Stomach smooth muscle (tissue), 2 donors: ENCODE data around the gene PDE6D.
"Not testable (repeated sequence)": the region's sequence is repeated elsewhere in the genome, so short reads cannot be mapped to it uniquely, and the experiment has no call there.

Experiments used
- H3K27ac ChIP-seq: one replicate; pipeline ENCODE4 v1.7.0; 2013; ENCODE audit warnings: mild to moderate bottlenecking, low read length, inconsistent platforms
- H3K27me3 ChIP-seq, 2 donors: one replicate each; pipeline ENCODE4 v1.7.0; 2013; ENCODE audit warnings: low read length in 2 of 2; ENCODE audit not compliant: insufficient read depth in 2 of 2, control insufficient read depth in 1 of 2
- H3K36me3 ChIP-seq, 2 donors: one replicate each; pipeline ENCODE4 v1.7.0; 2013; ENCODE audit warnings: low read length in 2 of 2; ENCODE audit not compliant: control insufficient read depth in 2 of 2, insufficient read depth in 2 of 2
- H3K4me1 ChIP-seq: one replicate; pipeline ENCODE4 v1.7.0; 2013; ENCODE audit warnings: low read length; ENCODE audit not compliant: control insufficient read depth, insufficient read depth
- H3K4me3 ChIP-seq, 2 donors: one replicate each; pipeline ENCODE4 v1.7.0; 2013; ENCODE audit warnings: low read length in 2 of 2
- H3K9ac ChIP-seq, 2 donors: one replicate each; pipeline ENCODE4 v1.7.0; 2013; ENCODE audit warnings: low read length in 2 of 2, mild to moderate bottlenecking in 1 of 2
- H3K9me3 ChIP-seq, 2 donors: one replicate each; pipeline ENCODE4 v1.7.0; 2013; ENCODE audit warnings: low read length in 2 of 2; ENCODE audit not compliant: control insufficient read depth in 2 of 2
- donor health status: healthy.
- donor health status: Pancreatic carcinoma.

PDE6D gene

GRCh38 chr2:231769170-231770136, 11.6 kb downstream of the PDE6D start:
- Histone ChIP-seq H3K36me3 (no peaks in the 10 kb centered on the region), H3K27me3 (no peaks in the 10 kb centered on the region), H3K9ac (no peak overlapping the region), H3K27ac (no peak overlapping the region), H3K9me3 (no peaks in the 10 kb centered on the region), H3K4me1 (no peaks in the 10 kb centered on the region), H3K4me3 (no peak overlapping the region)

GRCh38 chr2:231765496-231765929, 15.6 kb downstream of the PDE6D start:
- no peak overlapping the region for H3K27ac ChIP-seq
- H3K9ac ChIP-seq, result no peak overlapping the region
- no peak overlapping the region for H3K4me3 ChIP-seq
- H3K27me3 ChIP-seq, result no peaks in the 10 kb centered on the region
- H3K36me3 ChIP-seq, result no peaks in the 10 kb centered on the region
- peaks cover 2% of the 10 kb centered on the region for H3K4me1 ChIP-seq
- H3K9me3 ChIP-seq, result no peaks in the 10 kb centered on the region

- Histone ChIP-seq H3K4me1 (peaks cover 2% of the 10 kb centered on the region), H3K9ac (no peak overlapping the region), H3K36me3 (no peaks in the 10 kb centered on the region), H3K9me3 (no peaks in the 10 kb centered on the region), H3K27ac (no peak overlapping the region), H3K27me3 (no peaks in the 10 kb centered on the region), H3K4me3 (no peak overlapping the region)
Measured at GRCh38 chr2:231764760-231765159, 16.3 kb downstream of the PDE6D start.

DNA sequence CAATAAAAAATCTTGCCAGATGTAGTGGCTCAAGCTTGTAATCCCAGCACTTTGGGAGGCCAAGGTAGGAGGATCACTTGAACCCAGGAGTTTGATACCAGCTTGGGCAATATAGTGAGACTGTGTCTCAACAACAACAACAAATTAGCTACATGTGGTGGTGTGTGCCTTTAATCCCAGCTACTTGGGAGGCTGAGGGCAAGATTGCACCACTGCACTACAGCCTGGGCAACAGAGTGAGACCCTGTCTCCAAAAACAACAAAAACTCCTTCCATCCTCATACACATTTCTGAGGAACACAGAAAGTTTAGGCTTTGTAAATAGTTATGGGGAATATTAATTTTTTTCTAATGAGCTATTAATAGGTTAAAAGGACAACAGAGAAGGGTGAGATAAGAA, 17.0 kb downstream of the PDE6D start:
- no peak overlapping the region for H3K4me3 ChIP-seq
- no peaks in the 10 kb centered on the region for H3K27me3 ChIP-seq
- peaks cover 2% of the 10 kb centered on the region for H3K4me1 ChIP-seq
- H3K27ac ChIP-seq, result no peak overlapping the region
- H3K9ac ChIP-seq, result no peak overlapping the region
- no peaks in the 10 kb centered on the region for H3K9me3 ChIP-seq
- no peaks in the 10 kb centered on the region for H3K36me3 ChIP-seq

DNA sequence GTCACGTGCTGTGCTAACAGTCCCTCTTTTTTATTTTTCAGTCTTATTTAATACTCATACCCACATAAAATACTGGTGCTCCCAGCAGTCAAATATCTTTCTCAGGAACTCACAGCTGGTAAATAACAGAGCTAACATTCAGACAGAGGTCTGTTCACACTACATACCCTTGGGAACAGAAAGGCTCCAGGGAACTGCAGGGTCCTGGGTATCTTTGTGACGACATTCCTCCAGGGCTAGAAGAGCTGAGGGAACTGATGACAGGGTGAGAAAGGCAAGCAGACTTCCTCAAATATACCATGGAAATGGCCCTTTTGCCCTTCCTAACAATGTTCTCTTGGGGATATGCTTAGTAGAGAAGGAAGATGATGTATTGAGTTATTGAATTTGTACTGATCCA, 19.3 kb downstream of the PDE6D start:
- Histone ChIP-seq H3K27ac (no peak overlapping the region), H3K27me3 (no peaks in the 10 kb centered on the region), H3K4me1 (peaks cover 2% of the 10 kb centered on the region), H3K36me3 (no peaks in the 10 kb centered on the region), H3K4me3 (no peak overlapping the region), H3K9ac (no peak overlapping the region), H3K9me3 (no peaks in the 10 kb centered on the region)

GRCh38 chr2:231752061-231752460, 29.0 kb downstream of the PDE6D start:
- H3K9ac ChIP-seq, result no peak overlapping the region
- no peaks in the 10 kb centered on the region for H3K9me3 ChIP-seq
- no peaks in the 10 kb centered on the region for H3K36me3 ChIP-seq
- no peak overlapping the region for H3K4me3 ChIP-seq
- H3K27ac ChIP-seq, result no peak overlapping the region
- H3K27me3 ChIP-seq, result no peaks in the 10 kb centered on the region
- no peaks in the 10 kb centered on the region for H3K4me1 ChIP-seq

GRCh38 chr2:231751042-231751815, 29.9 kb downstream of the PDE6D start:
- H3K27me3 ChIP-seq, result no peaks in the 10 kb centered on the region
- H3K9me3 ChIP-seq, result no peaks in the 10 kb centered on the region
- no peak overlapping the region for H3K9ac ChIP-seq
- no peak overlapping the region for H3K27ac ChIP-seq
- H3K36me3 ChIP-seq, result no peaks in the 10 kb centered on the region
- H3K4me3 ChIP-seq, result no peak overlapping the region
- H3K4me1 ChIP-seq, result no peaks in the 10 kb centered on the region

DNA sequence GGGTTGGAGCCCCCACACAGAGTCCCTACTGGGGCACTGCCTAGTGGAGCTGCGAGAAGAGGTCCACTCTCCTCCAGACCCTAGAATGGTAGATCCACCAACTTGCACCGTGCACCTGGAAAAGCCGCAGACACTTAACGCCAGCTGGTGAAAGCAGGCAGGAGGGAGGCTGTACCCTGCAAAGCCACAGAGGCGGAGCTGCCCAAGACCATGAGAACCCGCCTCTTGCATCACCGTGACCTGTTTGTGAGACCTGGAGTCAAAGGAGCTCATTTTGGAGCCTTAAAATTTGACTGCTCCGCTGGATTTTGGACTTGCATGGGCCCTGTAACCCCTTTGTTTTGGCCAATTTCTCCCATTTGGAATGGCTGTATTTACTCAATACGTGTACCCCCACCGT, 32.1 kb downstream of the PDE6D start:
- not testable (repeated sequence) for H3K4me3 ChIP-seq, H3K9ac ChIP-seq, H3K4me1 ChIP-seq, H3K27ac ChIP-seq, H3K9me3 ChIP-seq, H3K27me3 ChIP-seq, H3K36me3 ChIP-seq

- H3K36me3 ChIP-seq, H3K27me3 ChIP-seq, H3K27ac ChIP-seq, H3K9ac ChIP-seq, H3K4me1 ChIP-seq, H3K4me3 ChIP-seq, H3K9me3 ChIP-seq: not testable (repeated sequence)
Measured at GRCh38 chr2:231748153-231748896, 32.8 kb downstream of the PDE6D start.

DNA sequence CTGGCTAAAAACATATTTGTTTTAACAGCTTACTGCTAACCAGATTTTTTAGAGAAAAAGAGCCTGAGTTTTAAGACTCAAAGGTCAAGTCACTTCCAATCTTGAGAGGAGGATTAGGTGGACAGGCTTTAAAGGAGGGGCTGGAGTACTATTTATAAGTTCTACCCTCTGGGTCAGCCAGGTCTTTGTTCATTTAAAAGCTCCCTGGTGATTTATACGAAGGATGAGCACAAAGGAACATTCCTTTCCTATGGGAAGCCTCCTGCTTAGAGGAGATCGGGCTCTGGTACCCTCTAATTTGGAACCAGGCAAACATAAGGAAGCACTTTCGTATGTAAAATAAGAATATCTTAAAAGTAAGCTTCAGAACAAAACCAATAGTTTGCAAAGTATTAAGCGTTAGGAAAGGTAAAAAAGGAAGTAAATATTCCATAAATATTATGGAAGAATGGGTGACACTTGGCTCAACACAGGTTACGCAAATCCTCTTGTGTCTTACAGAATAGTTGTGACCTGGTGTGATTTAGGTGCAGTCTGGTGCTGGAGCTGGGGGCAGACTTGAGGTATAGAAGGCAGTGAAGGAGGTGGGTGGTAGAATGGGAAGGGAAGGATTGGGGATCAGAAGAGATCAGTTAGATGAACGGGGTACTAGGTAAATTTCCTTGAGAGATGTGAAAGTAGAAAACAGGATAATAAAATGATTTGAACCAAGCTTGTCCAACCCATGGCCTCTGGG, 35.6 kb downstream of the PDE6D start:
- Histone ChIP-seq H3K27ac (no peak overlapping the region), H3K9me3 (no peaks in the 10 kb centered on the region), H3K36me3 (no peaks in the 10 kb centered on the region), H3K9ac (no peak overlapping the region), H3K4me3 (no peak overlapping the region), H3K27me3 (no peaks in the 10 kb centered on the region), H3K4me1 (no peaks in the 10 kb centered on the region)
